ENCODE results near the gene KIF14. TPM values are rescaled to one million over a fixed set of nuclear protein-coding genes. Genes with fewer than 3 reads are reported as not detected.

The KIF14 gene
- total RNA-seq, 1 donor from 2014 or later: 3.8 TPM

GRCh38 chr1:200547386-200547785, 73.2 kb downstream of the KIF14 start:
- DNase-seq (ENCODE audit: low spot score): no peak
- H3K4me3 Mint-ChIP-seq (ENCODE audit: unreplicated experiment): no peak overlapping the region
- no peaks in the 10 kb centered on the region for H3K9me3 Mint-ChIP-seq (ENCODE audit: unreplicated experiment)
- no peaks in the 10 kb centered on the region for H3K36me3 Mint-ChIP-seq (ENCODE audit: low read depth, unreplicated experiment)
- H3K4me1 Mint-ChIP-seq (ENCODE audit: unreplicated experiment): peaks cover 6% of the 10 kb centered on the region
- no peaks in the 10 kb centered on the region for H3K27me3 Mint-ChIP-seq (ENCODE audit: unreplicated experiment)
- TF ChIP-seq CTCF (IDR thresholded peaks at IDR 0.05; ENCODE audit: unreplicated experiment): no peak
- peak overlapping the region; percentile 16 for H3K27ac Mint-ChIP-seq (ENCODE audit: unreplicated experiment)

- H3K9me3 Mint-ChIP-seq (ENCODE audit: unreplicated experiment): no peaks in the 10 kb centered on the region
- H3K36me3 Mint-ChIP-seq (ENCODE audit: low read depth, unreplicated experiment): no peaks in the 10 kb centered on the region
- H3K27ac Mint-ChIP-seq (ENCODE audit: unreplicated experiment): no peak overlapping the region
- H3K4me1 Mint-ChIP-seq (ENCODE audit: unreplicated experiment): peaks cover 6% of the 10 kb centered on the region
- TF ChIP-seq CTCF (IDR thresholded peaks at IDR 0.05; ENCODE audit: unreplicated experiment): no peak
- H3K4me3 Mint-ChIP-seq (ENCODE audit: unreplicated experiment): no peak overlapping the region
- DNase-seq (ENCODE audit: low spot score): no peak
- H3K27me3 Mint-ChIP-seq (ENCODE audit: unreplicated experiment): no peaks in the 10 kb centered on the region
These were observed 74.0 kb downstream of the KIF14 start for GRCh38 chr1:200546577-200546976.

- peaks cover 2% of the 10 kb centered on the region for H3K27me3 Mint-ChIP-seq (ENCODE audit: unreplicated experiment)
- no peak for TF ChIP-seq CTCF (IDR thresholded peaks at IDR 0.05; ENCODE audit: unreplicated experiment)
- peaks cover 1% of the 10 kb centered on the region for H3K4me1 Mint-ChIP-seq (ENCODE audit: unreplicated experiment)
- no peak for DNase-seq (ENCODE audit: low spot score)
- no peak overlapping the region for H3K27ac Mint-ChIP-seq (ENCODE audit: unreplicated experiment)
- no peaks in the 10 kb centered on the region for H3K36me3 Mint-ChIP-seq (ENCODE audit: low read depth, unreplicated experiment)
- H3K4me3 Mint-ChIP-seq (ENCODE audit: unreplicated experiment): no peak overlapping the region
- no peaks in the 10 kb centered on the region for H3K9me3 Mint-ChIP-seq (ENCODE audit: unreplicated experiment)
These were observed 78.4 kb downstream of the KIF14 start for GRCh38 chr1:200542162-200542561.

GRCh38 chr1:200540281-200540680, 80.3 kb downstream of the KIF14 start:
- H3K4me3 Mint-ChIP-seq (ENCODE audit: unreplicated experiment): no peak overlapping the region
- no peaks in the 10 kb centered on the region for H3K4me1 Mint-ChIP-seq (ENCODE audit: unreplicated experiment)
- no peak for DNase-seq (ENCODE audit: low spot score)
- H3K27ac Mint-ChIP-seq (ENCODE audit: unreplicated experiment): no peak overlapping the region
- no peaks in the 10 kb centered on the region for H3K36me3 Mint-ChIP-seq (ENCODE audit: low read depth, unreplicated experiment)
- no peak for TF ChIP-seq CTCF (IDR thresholded peaks at IDR 0.05; ENCODE audit: unreplicated experiment)
- no peaks in the 10 kb centered on the region for H3K9me3 Mint-ChIP-seq (ENCODE audit: unreplicated experiment)
- peaks cover 2% of the 10 kb centered on the region for H3K27me3 Mint-ChIP-seq (ENCODE audit: unreplicated experiment)

GRCh38 chr1:200538179-200538578, 82.4 kb downstream of the KIF14 start:
- no peaks in the 10 kb centered on the region for H3K36me3 Mint-ChIP-seq (ENCODE audit: low read depth, unreplicated experiment)
- H3K27me3 Mint-ChIP-seq (ENCODE audit: unreplicated experiment): peaks cover 2% of the 10 kb centered on the region
- no peak overlapping the region for H3K27ac Mint-ChIP-seq (ENCODE audit: unreplicated experiment)
- H3K4me1 Mint-ChIP-seq (ENCODE audit: unreplicated experiment): no peaks in the 10 kb centered on the region
- H3K9me3 Mint-ChIP-seq (ENCODE audit: unreplicated experiment): no peaks in the 10 kb centered on the region
- no peak for DNase-seq (ENCODE audit: low spot score)
- no peak for TF ChIP-seq CTCF (IDR thresholded peaks at IDR 0.05; ENCODE audit: unreplicated experiment)
- no peak overlapping the region for H3K4me3 Mint-ChIP-seq (ENCODE audit: unreplicated experiment)
